Heart right ventricle (tissue), 16 donors: ENCODE data around the gene ZNF813. TPM values are rescaled to one million over a fixed set of nuclear protein-coding genes. Genes with fewer than 3 reads are reported as not detected.
"Not testable (repeated sequence)": the region's sequence is repeated elsewhere in the genome, so short reads cannot be mapped to it uniquely, and the experiment has no call there.

Experiments
- ATAC-seq, 8 donors: fragments of 200-7000 bp; cut with Tn5 transposase; one replicate each; pipeline ENCODE4 v1.9.1; 2020; ENCODE audit warnings: mild to moderate bottlenecking in 8 of 8, moderate library complexity in 8 of 8, moderate number of reproducible peaks in 1 of 8
- DNase-seq, 2 donors: peaks; one replicate each; pipeline ENCODE4 v3.0.0-alpha.2; 2020
- H3K27ac ChIP-seq, 10 donors: fragments of 200-600 bp; sonication (generic) in 2 of 10; one replicate each; pipeline versions ENCODE4 v1.5.0 to v1.8.0; 2020 to 2022; ENCODE audit warnings: mild to moderate bottlenecking in 3 of 10
- H3K27me3 ChIP-seq, 7 donors: fragments of 200-600 bp; one replicate each; pipeline ENCODE4 v1.8.0; 2021 to 2022; ENCODE audit warnings: mild to moderate bottlenecking in 2 of 7
- H3K36me3 ChIP-seq, 9 donors: fragments of 200-600 bp; sonication (generic) in 1 of 9; one replicate each; pipeline versions ENCODE4 v1.5.0 to v1.8.0; 2020 to 2022; ENCODE audit warnings: mild to moderate bottlenecking in 2 of 9
- H3K4me1 ChIP-seq, 9 donors: fragments of 200-600 bp; sonication (generic) in 1 of 9; one replicate each; pipeline versions ENCODE4 v1.5.0 to v1.8.0; 2020 to 2022; ENCODE audit warnings: mild to moderate bottlenecking in 4 of 9
- H3K4me3 ChIP-seq, 10 donors: fragments of 200-600 bp; sonication (generic) in 2 of 10; one replicate each; pipeline versions ENCODE4 v1.5.0 to v1.8.0; 2020 to 2022; ENCODE audit warnings: mild to moderate bottlenecking in 7 of 10, moderate library complexity in 2 of 10
- H3K9me3 ChIP-seq, 11 donors: fragments of 200-600 bp in 10 of 11; sonication (generic) in 2 of 11; one replicate each; pipeline versions ENCODE4 v1.5.0 to v1.8.0; 2013 to 2022; ENCODE audit warnings: mild to moderate bottlenecking in 2 of 11, control low read depth in 1 of 11, moderate library complexity in 1 of 11
- CTCF ChIP-seq, 9 donors: fragments of 200-600 bp; sonication (generic) in 2 of 9; IDR thresholded peaks; one replicate each; pipeline versions ENCODE4 v1.5.0 to v1.8.0; 2021 to 2022; ENCODE audit warnings: antibody characterized with exemption in 9 of 9, mild to moderate bottlenecking in 5 of 9, moderate library complexity in 1 of 9
- WGBS, 2 donors: extraction: QIAGEN DNeasy Blood & Tissue Kit; methylation state at CpG; one replicate each; pipeline ENCODE4 v1.1.7; 2013; ENCODE audit warnings: inconsistent platforms in 1 of 2; 5-methylcytosine and 5-hydroxymethylcytosine counted together
- intact Hi-C, 10 donors: fragments of 100-400 bp; cut with DNase I; formaldehyde crosslinking; loops; one replicate each; pipeline versions ENCODE4 v1.11.1 to v1.14.2; 2022
- polyA plus RNA-seq, 2 donors: library from polyadenylated mRNA; stranded (reverse); fragments of 200-250 nt; gene quantifications; one replicate each; pipeline ENCODE4 v1.2.3, GENCODE V29; 2013
- total RNA-seq, 10 donors: library from RNA; stranded (reverse); fragmentation: NEBNext Ultra II Directional in 3 of 10; extraction: Animal tissue kit (Norgen Biotek cat#: 25700) in 3 of 10; gene quantifications; one replicate each; pipeline versions ENCODE4 v1.2.1 to v1.2.4, GENCODE V29; 2021 to 2023
- donor health status: Arrhythmogenic right ventricular cardiomyopathy.
- donor health status: ischemic (EF 13 %, LVEDD 7.1; RV severe dilation, severe dysfunction).
- donor health status: healthy with polysubstance abuse.
- donor health status: DM: no; HTN: yes; CAD: no.
- donor health status: DM: no; HTN: no; CAD: no.
- donor health status: ischemic (EF 25% LVEDD 6.9; RV normal size, moderate dysfunction).
- donor health status: ischemic (EF 25% LVEDD 5.7; RV mildly dilated, moderate dysfunction).
- donor health status: healthy.
- donor health status: DM: yes; HTN: yes; CAD: no.
- donor health status: Ischemic cardiomyopathy.
- donor health status: ischemic (EF 35%, LVEDD 5.7; RV mildly dilated, moderate dysfunction).
- donor health status: nonischemic (EF 11% LVEDD 7.7; RV severe dilation, severe dysfunction).
- donor health status: DM: yes; HTN: yes; CAD: no.
- donor health status: PGD.
- donor health status: ischemic (EF 29% LVEDD 5.4; RV normal size, mild dysfunction).
- donor health status: nonischemic (EF 23%, LVEDD 6.1; RV moderate dilation, normal function).

The ZNF813 gene
- total and polyA plus RNA-seq, 12 donors = 0.61 to 1.8 (median 1.1) TPM

- intact Hi-C loops = loop anchor here in 6 of 10 donors (1.0 to 10.0 kb wide), 4 partner anchors 87 to 317 kb away; partner anchors contain the start of gene ZNF665 (in 2 of the 6)
- Histone ChIP-seq H3K36me3 (no peaks in the 10 kb centered on the region), H3K9me3 (no peaks in the 10 kb centered on the region), H3K27me3 (peaks cover 0 to 18% (median 0%) of the 10 kb centered on the region in 7 donors), H3K4me3 (no peak overlapping the region), H3K4me1 (peaks cover 0 to 5% (median 0%) of the 10 kb centered on the region in 9 donors), H3K27ac (no peak overlapping the region)
- peak; percentile 40 to 79 (median 72) for TF ChIP-seq CTCF (IDR thresholded peaks at IDR 0.05)
- WGBS, 2 donors = 36% methylated on average over 11 of the region's 11 CpGs
- ATAC-seq = peak; percentile 38 to 87 (median 77)
- peak; percentile 45 to 51 for DNase-seq
Measured at GRCh38 chr19:53511933-53512374, 44.4 kb downstream of the ZNF813 start.

GRCh38 chr19:53515047-53515446 lies 47.5 kb downstream of the ZNF813 start:
- peaks cover 0 to 15% (median 4%) of the 10 kb centered on the region in 9 donors for H3K4me1 ChIP-seq
- H3K27ac ChIP-seq, H3K9me3 ChIP-seq, H3K27me3 ChIP-seq, H3K36me3 ChIP-seq, DNase-seq, H3K4me3 ChIP-seq, ATAC-seq: not testable (repeated sequence)
- 96 to 98% methylated on average over 3 of the region's 3 CpGs for WGBS, 2 donors
- intact Hi-C loops = loop anchor here in 5 of 10 donors (5.0 to 10.0 kb wide), 3 partner anchors 83 to 320 kb away; partner anchors contain the start of genes ZNF665 (in 2 of the 5) and ZNF761 (in 2 of the 5)

GRCh38 chr19:53517114-53517741 lies 49.7 kb downstream of the ZNF813 start:
- Histone ChIP-seq H3K4me1 (peaks cover 0 to 25% (median 14%) of the 10 kb centered on the region in 9 donors), H3K4me3 (no peak overlapping the region), H3K9me3 (peaks cover 0 to 14% (median 0%) of the 10 kb centered on the region in 11 donors), H3K27me3 (no peaks in the 10 kb centered on the region), H3K27ac (no peak overlapping the region), H3K36me3 (no peaks in the 10 kb centered on the region)
- DNase-seq = no peak
- WGBS, 2 donors = 65 to 67% methylated on average over 5 of the region's 5 CpGs
- intact Hi-C loops = loop anchor here in 5 of 10 donors (5.0 to 10.0 kb wide), 3 partner anchors 85 to 322 kb away; partner anchors contain the start of genes ZNF665 (in 2 of the 5) and ZNF761 (in 2 of the 5)
- ATAC-seq = no peak
- no peak for TF ChIP-seq CTCF (IDR thresholded peaks at IDR 0.05)

- Histone ChIP-seq H3K27me3 (no peaks in the 10 kb centered on the region), H3K4me3 (no peak overlapping the region), H3K9me3 (peaks cover 0 to 14% (median 0%) of the 10 kb centered on the region in 11 donors), H3K27ac (peak overlapping the region in 1 of 10 donors; percentile 82), H3K36me3 (no peaks in the 10 kb centered on the region), H3K4me1 (peaks cover 0 to 25% (median 14%) of the 10 kb centered on the region in 9 donors)
- intact Hi-C loops = loop anchor here in 5 of 10 donors (5.0 to 10.0 kb wide), 3 partner anchors 86 to 323 kb away; partner anchors contain the start of genes ZNF665 (in 2 of the 5) and ZNF761 (in 2 of the 5)
- DNase-seq (no peak), ATAC-seq (no peak)
- no peak for TF ChIP-seq CTCF (IDR thresholded peaks at IDR 0.05)
- 79 to 83% methylated on average over 4 of the region's 4 CpGs for WGBS, 2 donors
Measured at GRCh38 chr19:53518121-53518520, 50.6 kb downstream of the ZNF813 start.
